GM12875 (cell line): ENCODE measurements around the gene TWSG1.

ENCODE experiments used
- H3K4me3 ChIP-seq: one replicate; pipeline ENCODE4 v1.5.1; 2011; ENCODE audit warnings: low read depth, low read length, control low read depth
- CTCF ChIP-seq: IDR thresholded peaks from 2 replicates; pipeline ENCODE4 v1.5.1; 2011; ENCODE audit warnings: low read depth, mild to moderate bottlenecking, control low read depth, inconsistent platforms, low read length, moderate library complexity, borderline replicate concordance; ENCODE audit not compliant: insufficient read depth

Gene TWSG1

GRCh38 chr18:9380621-9381395 lies 46.2 kb downstream of the TWSG1 start:
- H3K4me3 ChIP-seq, result no peak overlapping the region
- TF ChIP-seq CTCF, result no peak

GRCh38 chr18:9386879-9387278 lies 52.3 kb downstream of the TWSG1 start:
- no peak overlapping the region for H3K4me3 ChIP-seq
- no peak for TF ChIP-seq CTCF

GRCh38 chr18:9387891-9388290 lies 53.3 kb downstream of the TWSG1 start:
- TF ChIP-seq CTCF, result no peak
- H3K4me3 ChIP-seq, result no peak overlapping the region

- no peak overlapping the region for H3K4me3 ChIP-seq
- no peak for TF ChIP-seq CTCF
Measured at GRCh38 chr18:9389706-9390105, 55.1 kb downstream of the TWSG1 start.

GRCh38 chr18:9392726-9393125 lies 58.2 kb downstream of the TWSG1 start:
- no peak overlapping the region for H3K4me3 ChIP-seq
- no peak for TF ChIP-seq CTCF

- H3K4me3 ChIP-seq, result no peak overlapping the region
- no peak for TF ChIP-seq CTCF
Measured at GRCh38 chr18:9394046-9394445, 59.5 kb downstream of the TWSG1 start.

GRCh38 chr18:9400197-9400596 lies 65.6 kb downstream of the TWSG1 start:
- no peak overlapping the region for H3K4me3 ChIP-seq
- no peak for TF ChIP-seq CTCF
